CD14-positive monocyte (primary cell): ENCODE measurements around the gene PLXNA4. TPM values are rescaled to one million over a fixed set of nuclear protein-coding genes. Genes with fewer than 3 reads are reported as not detected.

Experiments used
- DNase-seq, 3 donors: peaks; one replicate each; pipeline ENCODE4 v3.0.0-alpha.2; 2011 to 2022
- H2AFZ ChIP-seq: 2 replicates; pipeline ENCODE4 v1.6.0; 2012; ENCODE audit warnings: mild to moderate bottlenecking, low read depth, low read length, inconsistent platforms; ENCODE audit not compliant: insufficient read depth, poor library complexity, severe bottlenecking
- H3K27ac ChIP-seq, 2 donors: 1 replicate in 1 of 2; 2 replicates in 1 of 2; pipeline ENCODE4 v1.5.1; 2012 to 2013; ENCODE audit warnings: low read length in 2 of 2, control low read depth in 1 of 2, inconsistent platforms in 1 of 2, low read depth in 1 of 2, mild to moderate bottlenecking in 1 of 2
- H3K27me3 ChIP-seq, 2 donors: one replicate each; pipeline versions ENCODE4 v1.6.0 to v1.6.1; 2011 to 2013; ENCODE audit warnings: low read length in 2 of 2; ENCODE audit not compliant: control insufficient read depth in 2 of 2, insufficient read depth in 2 of 2
- H3K36me3 ChIP-seq, 2 donors: replicated peaks in 1 of 2; 1 replicate in 1 of 2; 2 replicates in 1 of 2; pipeline versions ENCODE4 v1.5.1 to v1.6.1; 2012 to 2013; ENCODE audit warnings: low read length in 2 of 2, control low read depth in 1 of 2, inconsistent platforms in 1 of 2, mild to moderate bottlenecking in 1 of 2; ENCODE audit not compliant: insufficient read depth in 2 of 2, control insufficient read depth in 1 of 2
- H3K4me1 ChIP-seq, 2 donors: 1 replicate in 1 of 2; 2 replicates in 1 of 2; pipeline versions ENCODE4 v1.5.1 to v1.6.1; 2012 to 2013; ENCODE audit warnings: low read length in 2 of 2, control low read depth in 1 of 2, inconsistent platforms in 1 of 2, mild to moderate bottlenecking in 1 of 2, moderate library complexity in 1 of 2; ENCODE audit not compliant: insufficient read depth in 2 of 2, control insufficient read depth in 1 of 2
- H3K4me2 ChIP-seq: replicated peaks from 2 replicates; pipeline ENCODE3; 2012; ENCODE audit warnings: low read length, moderate library complexity, mild to moderate bottlenecking; ENCODE audit not compliant: poor library complexity, severe bottlenecking; ENCODE audit errors: extremely low read depth
- H3K4me3 ChIP-seq, 3 experiments: fragments of 200-600 bp in 1 of 3; sonication (generic) in 1 of 3; replicated peaks in 1 of 3; 1 replicate in 2 of 3; 2 replicates in 1 of 3; pipeline ENCODE4 v1.5.1; 2011 to 2013; ENCODE audit warnings: low read length in 3 of 3, mild to moderate bottlenecking in 3 of 3, control low read depth in 2 of 3, low read depth in 2 of 3, inconsistent platforms in 1 of 3, moderate library complexity in 1 of 3
- H3K79me2 ChIP-seq: 2 replicates; pipeline ENCODE4 v1.6.0; 2012; ENCODE audit warnings: mild to moderate bottlenecking, control low read depth, inconsistent platforms, low read length, moderate library complexity; ENCODE audit not compliant: insufficient read depth
- H3K9ac ChIP-seq: 2 replicates; pipeline ENCODE4 v1.6.0; 2017; ENCODE audit warnings: low read length, mild to moderate bottlenecking; ENCODE audit not compliant: insufficient read depth, poor library complexity, severe bottlenecking
- H3K9me3 ChIP-seq, 2 donors: replicated peaks in 1 of 2; 1 replicate in 1 of 2; 2 replicates in 1 of 2; pipeline versions ENCODE4 v1.5.1 to v1.6.1; 2012 to 2013; ENCODE audit warnings: low read length in 2 of 2, control low read depth in 1 of 2; ENCODE audit not compliant: control insufficient read depth in 1 of 2, insufficient read depth in 1 of 2
- H4K20me1 ChIP-seq: 2 replicates; pipeline ENCODE4 v1.6.0; 2012; ENCODE audit warnings: mild to moderate bottlenecking, low read length, control low read depth, moderate library complexity; ENCODE audit not compliant: insufficient read depth
- H3K27ac Mint-ChIP-seq, 7 donors: one replicate each; pipeline ENCODE4 v1.8.0; 2020; ENCODE audit warnings: mild to moderate bottlenecking in 7 of 7, mixed read lengths in 7 of 7, moderate library complexity in 6 of 7, inconsistent platforms in 2 of 7
- H3K27me3 Mint-ChIP-seq, 3 donors: one replicate each; pipeline ENCODE4 v1.8.0; 2021 to 2022; ENCODE audit warnings: low read depth in 3 of 3, mild to moderate bottlenecking in 3 of 3, mixed read lengths in 3 of 3, moderate library complexity in 3 of 3, inconsistent platforms in 1 of 3
- H3K36me3 Mint-ChIP-seq, 2 donors: one replicate each; pipeline ENCODE4 v1.8.0; 2020; ENCODE audit warnings: mixed read lengths in 2 of 2, inconsistent platforms in 1 of 2, mild to moderate bottlenecking in 1 of 2
- H3K4me1 Mint-ChIP-seq: one replicate; pipeline ENCODE4 v1.8.0; 2020; ENCODE audit warnings: mild to moderate bottlenecking, mixed read lengths
- H3K4me3 Mint-ChIP-seq, 2 donors: one replicate each; pipeline ENCODE4 v1.8.0; 2020; ENCODE audit warnings: mild to moderate bottlenecking in 2 of 2, mixed read lengths in 2 of 2, moderate library complexity in 1 of 2
- H3K9me3 Mint-ChIP-seq, 7 donors: one replicate each; pipeline ENCODE4 v1.8.0; 2020 to 2022; ENCODE audit warnings: mixed read lengths in 7 of 7, mild to moderate bottlenecking in 6 of 7, moderate library complexity in 6 of 7, inconsistent platforms in 2 of 7
- WGBS: methylation state at CpG from one replicate; pipeline ENCODE4 v1.1.5; 2013; ENCODE audit warnings: missing lambda C conversion rate; ENCODE audit not compliant: insufficient coverage; 5-methylcytosine and 5-hydroxymethylcytosine counted together
- intact Hi-C, 2 donors: fragments of 100-400 bp; cut with micrococcal nuclease; formaldehyde crosslinking; loops; one replicate each; pipeline versions ENCODE4 v1.15.0 to v1.15.1; 2023
- polyA plus RNA-seq, 3 donors: library from polyadenylated mRNA; depleted of rRNA in 1 of 3; unstranded in 2 of 3; stranded (reverse) in 1 of 3; fragments of 300-500 nt in 2 of 3; fragments of >200 nt in 1 of 3; fragmentation: Illumina TruSeq in 2 of 3; gene quantifications; 1 replicate in 2 of 3; 2 replicates in 1 of 3; pipeline ENCODE4 v1.2.3, GENCODE V29; 2012 to 2021
- TF ChIP-seq, protein P1 (sequence below): fragments of 200-600 bp; IDR thresholded peaks from one replicate; pipeline ENCODE4 v1.8.0; 2022; ENCODE audit warnings: antibody characterized with exemption, mild to moderate bottlenecking

Gene PLXNA4
- polyA plus RNA-seq, 3 donors = not detected

DNA sequence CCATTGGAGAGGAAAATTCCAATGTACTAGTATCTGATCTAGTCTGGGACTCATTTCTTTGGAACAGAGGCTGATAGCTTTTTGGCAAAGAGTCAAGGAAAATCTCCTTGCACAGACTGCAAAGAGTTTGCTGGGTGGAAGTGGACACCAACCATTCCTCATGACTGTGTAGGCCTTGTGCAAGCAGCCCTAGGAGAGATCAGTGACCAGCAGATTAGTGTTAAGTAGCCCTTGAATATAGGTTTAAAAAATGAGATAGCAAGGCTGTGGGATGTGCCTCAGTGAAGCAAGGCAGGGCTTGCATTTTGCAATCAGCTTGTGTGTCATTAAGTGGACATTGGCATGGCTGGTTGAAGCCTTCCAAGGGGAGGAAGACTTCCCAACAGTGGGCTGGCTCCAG is 341.6 kb downstream of the PLXNA4 start:
- intact Hi-C loops = no loop called here
- no peaks in the 10 kb centered on the region for H3K36me3 ChIP-seq
- Mint-ChIP-seq H3K9me3 (peaks cover 0 to 2% (median 0%) of the 10 kb centered on the region in 7 donors), H3K27ac (no peak overlapping the region), H3K27me3 (peaks cover 0 to 7% (median 0%) of the 10 kb centered on the region in 3 donors), H3K36me3 (no peaks in the 10 kb centered on the region), H3K4me3 (no peak overlapping the region), H3K4me1 (no peaks in the 10 kb centered on the region)
- H3K27me3 ChIP-seq = no peaks in the 10 kb centered on the region
- H2AFZ ChIP-seq = no peak overlapping the region
- no peaks in the 10 kb centered on the region for H3K9me3 ChIP-seq
- no peaks in the 10 kb centered on the region for H3K79me2 ChIP-seq
- no peak overlapping the region for H3K4me2 ChIP-seq
- H3K9ac ChIP-seq = no peak overlapping the region
- no peak overlapping the region for H3K27ac ChIP-seq
- TF ChIP-seq, protein P1, sequence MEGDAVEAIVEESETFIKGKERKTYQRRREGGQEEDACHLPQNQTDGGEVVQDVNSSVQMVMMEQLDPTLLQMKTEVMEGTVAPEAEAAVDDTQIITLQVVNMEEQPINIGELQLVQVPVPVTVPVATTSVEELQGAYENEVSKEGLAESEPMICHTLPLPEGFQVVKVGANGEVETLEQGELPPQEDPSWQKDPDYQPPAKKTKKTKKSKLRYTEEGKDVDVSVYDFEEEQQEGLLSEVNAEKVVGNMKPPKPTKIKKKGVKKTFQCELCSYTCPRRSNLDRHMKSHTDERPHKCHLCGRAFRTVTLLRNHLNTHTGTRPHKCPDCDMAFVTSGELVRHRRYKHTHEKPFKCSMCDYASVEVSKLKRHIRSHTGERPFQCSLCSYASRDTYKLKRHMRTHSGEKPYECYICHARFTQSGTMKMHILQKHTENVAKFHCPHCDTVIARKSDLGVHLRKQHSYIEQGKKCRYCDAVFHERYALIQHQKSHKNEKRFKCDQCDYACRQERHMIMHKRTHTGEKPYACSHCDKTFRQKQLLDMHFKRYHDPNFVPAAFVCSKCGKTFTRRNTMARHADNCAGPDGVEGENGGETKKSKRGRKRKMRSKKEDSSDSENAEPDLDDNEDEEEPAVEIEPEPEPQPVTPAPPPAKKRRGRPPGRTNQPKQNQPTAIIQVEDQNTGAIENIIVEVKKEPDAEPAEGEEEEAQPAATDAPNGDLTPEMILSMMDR = no peak
- H3K4me3 ChIP-seq = no peak overlapping the region
- no peak for DNase-seq
- H3K4me1 ChIP-seq = no peaks in the 10 kb centered on the region
- no peaks in the 10 kb centered on the region for H4K20me1 ChIP-seq

DNA sequence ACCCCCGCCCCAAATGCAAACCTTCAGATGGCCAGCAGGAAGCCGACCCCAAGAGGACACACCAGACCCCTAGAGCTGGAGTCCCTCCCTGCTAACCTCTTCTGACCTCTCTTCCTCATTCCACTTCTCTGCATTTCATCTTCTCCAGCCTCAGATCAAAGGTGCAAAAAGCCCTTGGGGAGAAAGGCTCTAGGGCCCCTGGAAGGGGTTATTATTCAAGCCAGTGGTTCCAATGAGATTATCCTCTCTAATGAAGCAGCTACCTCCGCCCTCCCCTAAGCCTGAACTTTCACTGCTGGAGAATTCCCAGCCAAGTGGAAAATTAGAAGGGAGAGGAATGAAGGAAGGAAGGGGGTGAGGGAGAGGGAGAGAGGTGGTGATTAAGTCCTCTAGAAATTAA is 343.9 kb downstream of the PLXNA4 start:
- H3K4me3 Mint-ChIP-seq = no peak overlapping the region
- H3K36me3 Mint-ChIP-seq = no peaks in the 10 kb centered on the region
- H3K9me3 Mint-ChIP-seq = peaks cover 0 to 2% (median 0%) of the 10 kb centered on the region in 7 donors
- H3K27ac Mint-ChIP-seq = peak overlapping the region in 1 of 7 donors; percentile 25
- no peak overlapping the region for H2AFZ ChIP-seq
- no peaks in the 10 kb centered on the region for H3K9me3 ChIP-seq
- no peaks in the 10 kb centered on the region for H3K79me2 ChIP-seq
- intact Hi-C loops = no loop called here
- no peaks in the 10 kb centered on the region for H3K4me1 Mint-ChIP-seq
- TF ChIP-seq, protein P1 = no peak
- H3K4me2 ChIP-seq = no peak overlapping the region
- H3K27ac ChIP-seq = no peak overlapping the region
- 73% methylated on average over 2 of the region's 3 CpGs for WGBS
- peaks cover 0 to 7% (median 0%) of the 10 kb centered on the region in 3 donors for H3K27me3 Mint-ChIP-seq
- no peaks in the 10 kb centered on the region for H4K20me1 ChIP-seq
- H3K9ac ChIP-seq = no peak overlapping the region
- no peaks in the 10 kb centered on the region for H3K4me1 ChIP-seq
- no peaks in the 10 kb centered on the region for H3K36me3 ChIP-seq
- H3K4me3 ChIP-seq = no peak overlapping the region
- H3K27me3 ChIP-seq = no peaks in the 10 kb centered on the region
- DNase-seq = no peak
